Tibial artery (tissue), 4 donors: ENCODE measurements around the gene DNAH17.
"Not testable (repeated sequence)": the region's sequence is repeated elsewhere in the genome, so short reads cannot be mapped to it uniquely, and the experiment has no call there.

Source experiments
- DNase-seq, 2 donors: peaks; one replicate each; pipeline ENCODE4 v3.0.0-alpha.2; 2019
- H3K27ac ChIP-seq, 2 donors: fragments of 200-600 bp; sonication (generic) in 1 of 2; 1 replicate in 1 of 2; 2 replicates in 1 of 2; pipeline ENCODE4 v1.5.1; 2018 to 2019; ENCODE audit warnings: mild to moderate bottlenecking in 1 of 2
- H3K27me3 ChIP-seq, 2 donors: fragments of 200-600 bp; sonication (generic) in 1 of 2; one replicate each; pipeline versions ENCODE4 v1.5.1 to v1.6.0; 2016 to 2019
- H3K36me3 ChIP-seq, 3 donors: fragments of 200-600 bp; sonication (generic) in 2 of 3; one replicate each; pipeline ENCODE4 v1.5.1; 2016 to 2019; ENCODE audit warnings: mild to moderate bottlenecking in 2 of 3
- H3K4me1 ChIP-seq, 4 donors: fragments of 200-600 bp; sonication (generic) in 2 of 4; 1 replicate in 3 of 4; 2 replicates in 1 of 4; pipeline ENCODE4 v1.5.1; 2016 to 2019
- H3K4me3 ChIP-seq, 2 donors: fragments of 200-600 bp; sonication (generic) in 1 of 2; 1 replicate in 1 of 2; 2 replicates in 1 of 2; pipeline ENCODE4 v1.5.1; 2018 to 2019; ENCODE audit warnings: mild to moderate bottlenecking in 2 of 2
- H3K9me3 ChIP-seq, 3 donors: fragments of 200-600 bp; sonication (generic) in 1 of 3; one replicate each; pipeline ENCODE4 v1.5.1; 2016 to 2019
- intact Hi-C: fragments of 100-400 bp; cut with DNase I; formaldehyde crosslinking; loops from one replicate; pipeline ENCODE4 v1.15.0; 2023; ENCODE audit warnings: low total_unique reads
- TF ChIP-seq, protein P1 (sequence below), 2 experiments: fragments of 200-600 bp in 1 of 2; fragments of 450-650 bp in 1 of 2; IDR thresholded peaks; one replicate each; pipeline ENCODE4 v1.5.1; 2017 to 2019; ENCODE audit warnings: antibody characterized with exemption in 2 of 2, mild to moderate bottlenecking in 1 of 2, moderate library complexity in 1 of 2

DNAH17 gene

DNA sequence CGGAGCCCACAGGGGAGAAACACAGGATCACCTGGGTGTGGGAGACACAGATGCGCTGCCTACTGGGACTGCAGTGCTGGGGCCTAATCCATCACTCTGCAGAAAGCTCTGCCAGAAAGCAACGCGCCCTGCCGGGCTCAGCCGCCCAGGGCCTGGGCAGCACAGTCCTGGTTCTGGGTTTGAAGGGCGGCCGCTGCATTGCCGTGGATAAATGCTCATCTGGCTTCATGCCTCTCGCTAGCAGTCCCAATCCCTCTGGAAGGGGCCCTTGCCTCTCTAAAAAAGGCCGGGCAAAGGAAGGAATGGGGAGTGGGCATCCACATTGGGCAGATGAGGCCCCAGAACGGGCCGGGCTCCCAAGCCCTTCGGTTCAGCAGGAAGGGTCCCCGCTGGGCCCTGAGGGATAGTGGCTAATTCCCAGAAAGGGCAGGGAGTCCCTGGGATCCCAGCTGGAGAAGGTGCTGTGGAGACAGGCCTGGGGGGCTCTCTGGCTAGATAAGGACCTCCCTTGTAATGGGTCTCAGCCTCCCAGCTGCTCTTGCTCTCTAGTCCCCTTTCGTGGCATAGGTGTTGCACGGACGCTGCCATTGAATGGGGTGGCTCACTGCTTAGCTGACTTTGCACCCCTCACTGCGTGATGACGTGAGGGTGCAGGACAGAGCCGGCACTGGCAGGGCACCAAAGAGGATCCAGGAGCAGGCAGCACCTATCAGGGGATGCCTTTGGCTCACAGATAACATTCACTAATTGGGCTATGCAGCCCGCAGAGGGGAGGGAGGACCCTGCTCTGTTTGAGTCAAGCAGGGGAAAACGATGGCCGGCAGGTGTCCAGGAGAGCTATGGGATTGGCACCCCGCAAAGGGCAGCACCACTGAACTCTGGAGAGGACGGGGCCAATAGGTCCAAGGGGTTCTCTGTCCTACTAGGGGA is 110.1 kb downstream of the DNAH17 start:
- H3K27ac ChIP-seq, result no peak overlapping the region
- H3K9me3 ChIP-seq, result no peaks in the 10 kb centered on the region
- peaks cover 0 to 6% of the 10 kb centered on the region in 2 donors for H3K27me3 ChIP-seq
- no peak overlapping the region for H3K4me3 ChIP-seq
- intact Hi-C loops, result no loop called here
- no peaks in the 10 kb centered on the region for H3K4me1 ChIP-seq
- TF ChIP-seq, protein P1, sequence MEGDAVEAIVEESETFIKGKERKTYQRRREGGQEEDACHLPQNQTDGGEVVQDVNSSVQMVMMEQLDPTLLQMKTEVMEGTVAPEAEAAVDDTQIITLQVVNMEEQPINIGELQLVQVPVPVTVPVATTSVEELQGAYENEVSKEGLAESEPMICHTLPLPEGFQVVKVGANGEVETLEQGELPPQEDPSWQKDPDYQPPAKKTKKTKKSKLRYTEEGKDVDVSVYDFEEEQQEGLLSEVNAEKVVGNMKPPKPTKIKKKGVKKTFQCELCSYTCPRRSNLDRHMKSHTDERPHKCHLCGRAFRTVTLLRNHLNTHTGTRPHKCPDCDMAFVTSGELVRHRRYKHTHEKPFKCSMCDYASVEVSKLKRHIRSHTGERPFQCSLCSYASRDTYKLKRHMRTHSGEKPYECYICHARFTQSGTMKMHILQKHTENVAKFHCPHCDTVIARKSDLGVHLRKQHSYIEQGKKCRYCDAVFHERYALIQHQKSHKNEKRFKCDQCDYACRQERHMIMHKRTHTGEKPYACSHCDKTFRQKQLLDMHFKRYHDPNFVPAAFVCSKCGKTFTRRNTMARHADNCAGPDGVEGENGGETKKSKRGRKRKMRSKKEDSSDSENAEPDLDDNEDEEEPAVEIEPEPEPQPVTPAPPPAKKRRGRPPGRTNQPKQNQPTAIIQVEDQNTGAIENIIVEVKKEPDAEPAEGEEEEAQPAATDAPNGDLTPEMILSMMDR (IDR thresholded peaks at IDR 0.05), result no peak
- no peaks in the 10 kb centered on the region for H3K36me3 ChIP-seq
- no peak for DNase-seq

DNA sequence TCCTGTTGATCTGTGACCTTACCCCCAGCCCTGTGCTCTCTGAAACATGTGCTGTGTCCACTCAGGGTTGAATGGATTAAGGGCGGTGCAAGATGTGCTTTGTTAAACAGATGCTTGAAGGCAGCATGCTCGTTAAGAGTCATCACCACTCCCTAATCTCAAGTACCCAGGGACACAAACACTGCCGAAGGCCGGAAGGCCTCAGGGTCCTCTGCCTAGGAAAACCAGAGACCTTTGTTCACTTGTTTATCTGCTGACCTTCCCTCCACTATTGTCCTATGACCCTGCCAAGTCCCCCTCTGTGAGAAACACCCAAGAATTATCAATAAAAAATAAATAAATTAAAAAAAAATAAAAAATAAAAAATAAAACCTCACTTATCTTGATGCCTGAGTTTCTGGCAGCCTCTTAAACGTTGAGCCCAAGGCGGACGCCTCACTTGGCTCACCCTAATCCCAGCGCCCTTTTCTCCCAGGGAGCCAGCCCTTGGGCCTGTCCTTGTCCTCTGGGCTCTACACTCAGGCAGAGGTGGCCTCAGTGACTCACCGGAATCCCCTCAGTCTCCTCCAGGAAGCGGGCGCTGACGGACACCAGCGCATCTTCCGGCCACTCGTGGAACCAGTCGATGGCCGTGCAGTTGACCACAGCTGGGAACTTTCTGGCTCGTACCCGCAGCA is 110.9 kb downstream of the DNAH17 start:
- H3K27ac ChIP-seq, H3K9me3 ChIP-seq, H3K36me3 ChIP-seq, H3K27me3 ChIP-seq, DNase-seq, H3K4me3 ChIP-seq, H3K4me1 ChIP-seq, intact Hi-C loops: not testable (repeated sequence)

DNA sequence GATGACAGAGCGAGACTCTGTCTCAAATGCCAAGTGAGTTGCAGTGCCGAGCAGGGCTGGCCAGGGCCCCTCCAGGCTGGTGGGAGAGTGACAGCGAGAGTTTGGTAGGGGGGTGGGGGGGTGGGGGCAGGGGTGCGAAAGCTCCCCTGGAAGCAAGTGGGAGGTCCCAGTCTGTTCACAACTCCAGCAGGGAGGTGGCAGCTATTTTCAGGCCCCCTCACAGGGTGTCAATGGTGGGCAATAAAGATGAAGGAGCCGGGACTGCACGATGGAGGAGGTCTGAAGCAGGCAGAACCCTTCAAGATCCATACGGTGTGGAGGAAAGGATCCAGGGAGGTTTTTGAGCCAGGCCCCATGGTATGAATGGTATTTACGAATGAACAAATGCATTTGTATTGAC is 115.0 kb downstream of the DNAH17 start:
- intact Hi-C loops, result no loop called here
- TF ChIP-seq, protein P1 (IDR thresholded peaks at IDR 0.05), result no peak
- no peak overlapping the region for H3K27ac ChIP-seq

DNA sequence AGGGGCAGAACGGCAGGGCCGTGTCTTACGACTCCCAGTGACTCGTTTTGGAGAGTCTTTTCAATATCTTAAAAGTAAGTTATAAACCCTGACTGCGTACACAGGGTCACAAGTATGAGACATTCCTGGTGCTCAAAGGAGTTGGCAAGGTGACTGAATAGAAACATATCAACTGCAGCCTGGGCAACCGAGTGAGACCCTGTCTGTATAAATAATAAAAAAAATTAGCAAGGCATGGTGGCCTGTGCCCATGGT is 115.5 kb downstream of the DNAH17 start:
- Histone ChIP-seq H3K9me3 (no peaks in the 10 kb centered on the region), H3K4me1 (no peaks in the 10 kb centered on the region), H3K36me3 (no peaks in the 10 kb centered on the region), H3K4me3 (no peak overlapping the region), H3K27me3 (no peaks in the 10 kb centered on the region), H3K27ac (no peak overlapping the region)
- no peak for DNase-seq
- intact Hi-C loops, result no loop called here
- TF ChIP-seq, protein P1 (IDR thresholded peaks at IDR 0.05), result no peak

More for the DNA sequence above, 115.0 kb downstream of the DNAH17 start:
- no peak for DNase-seq
- Histone ChIP-seq H3K4me1 (no peaks in the 10 kb centered on the region), H3K27me3 (no peaks in the 10 kb centered on the region), H3K36me3 (no peaks in the 10 kb centered on the region), H3K4me3 (no peak overlapping the region), H3K9me3 (no peaks in the 10 kb centered on the region)

DNA sequence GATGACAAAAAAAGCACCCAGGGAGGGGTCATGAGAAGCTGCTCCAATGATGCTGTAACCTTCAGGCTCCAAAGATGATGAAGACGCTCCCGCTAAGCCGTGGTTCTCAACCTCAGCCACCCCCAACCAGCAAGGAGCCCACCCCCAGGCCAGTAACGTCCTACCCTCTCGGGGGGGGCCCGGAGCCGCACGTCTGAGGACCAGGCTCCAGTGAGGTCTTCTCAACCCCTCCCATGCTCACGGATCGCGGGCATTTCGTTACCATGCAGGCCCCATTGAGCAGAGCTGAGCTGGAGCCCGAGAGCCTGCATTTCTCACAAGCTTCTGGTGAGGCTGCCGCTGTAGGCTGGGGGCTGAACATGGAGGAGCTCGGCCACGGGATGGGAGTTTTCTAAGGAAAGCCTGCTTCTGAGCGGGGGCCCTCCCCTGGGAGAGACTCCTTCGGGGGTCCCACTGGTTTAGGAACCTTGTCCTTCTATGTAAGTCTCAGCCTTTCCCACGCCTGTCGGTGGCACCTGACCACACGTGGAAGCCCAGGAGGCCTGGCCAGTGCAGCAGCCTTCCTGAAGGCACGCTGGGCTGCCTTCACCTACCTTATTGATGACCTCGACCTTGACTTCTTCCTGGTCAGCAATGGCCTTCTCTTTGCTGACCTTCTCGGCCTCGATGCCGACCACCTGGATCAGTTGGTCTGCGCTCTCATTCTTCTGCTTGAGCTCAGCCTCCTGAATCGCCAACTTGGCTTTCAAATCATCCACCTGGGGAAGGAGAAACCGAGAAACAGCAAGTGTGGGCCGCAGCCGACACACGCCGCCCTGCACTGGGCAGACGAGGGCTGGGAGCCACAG is 116.0 kb downstream of the DNAH17 start:
- H3K9me3 ChIP-seq, result no peaks in the 10 kb centered on the region
- no peak overlapping the region for H3K4me3 ChIP-seq
- intact Hi-C loops, result no loop called here
- H3K36me3 ChIP-seq, result no peaks in the 10 kb centered on the region
- DNase-seq, result no peak
- peaks cover 0 to 3% of the 10 kb centered on the region in 2 donors for H3K27me3 ChIP-seq
- no peaks in the 10 kb centered on the region for H3K4me1 ChIP-seq
- TF ChIP-seq, protein P1 (IDR thresholded peaks at IDR 0.05), result no peak
- H3K27ac ChIP-seq, result no peak overlapping the region
